GM15510 (cell line): ENCODE results near the gene OPRL1.

ENCODE experiments used
- POLR2A ChIP-seq: IDR thresholded peaks from 3 replicates; pipeline ENCODE4 v1.6.1; 2011; ENCODE audit warnings: borderline replicate concordance; ENCODE audit not compliant: insufficient read length; ENCODE audit errors: extremely low read depth

OPRL1 gene

GRCh38 chr20:64049878-64050260 is 30.0 kb upstream of the OPRL1 start:
- TF ChIP-seq POLR2A, result no peak

DNA sequence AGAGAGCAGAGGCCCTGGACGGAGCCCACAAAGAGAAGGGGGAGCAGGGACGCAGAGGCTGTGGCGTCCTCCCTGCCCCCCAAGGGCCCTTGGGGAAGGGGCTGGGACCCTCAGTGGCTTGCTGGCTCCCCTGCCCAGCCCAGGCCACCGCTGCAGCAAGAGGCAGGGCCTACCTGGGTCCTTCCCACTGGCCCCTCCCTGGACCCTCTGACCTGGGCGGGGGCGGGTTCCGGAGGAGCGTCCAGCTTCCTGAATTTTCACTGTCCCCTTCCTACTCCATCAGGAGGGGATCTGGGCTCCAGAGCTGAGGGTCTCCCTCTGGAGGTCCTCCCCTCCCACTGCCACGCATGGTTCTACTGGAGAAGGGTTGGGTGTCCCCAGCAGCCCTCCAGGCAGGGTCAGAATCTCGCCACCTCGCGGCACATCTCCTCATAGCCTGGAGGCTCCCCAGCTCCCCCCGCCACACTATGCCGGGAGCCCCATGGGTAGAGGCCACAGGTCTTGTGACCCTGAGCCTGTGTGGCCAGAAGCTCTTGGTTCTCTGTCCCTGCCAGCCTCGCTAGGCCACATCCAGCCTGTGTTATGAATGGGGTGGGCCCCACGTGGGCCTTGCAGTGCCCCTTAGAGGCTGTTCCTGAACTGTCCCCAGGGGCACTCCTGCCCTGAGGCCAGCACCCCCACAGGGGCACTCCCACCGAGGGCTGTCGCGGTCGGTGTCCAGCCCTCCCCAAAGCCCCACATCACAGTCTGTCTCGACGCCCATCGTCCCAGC is 29.4 kb upstream of the OPRL1 start:
- no peak for TF ChIP-seq POLR2A

- TF ChIP-seq POLR2A, result no peak
These were observed 28.8 kb upstream of the OPRL1 start for GRCh38 chr20:64051033-64051452.

DNA sequence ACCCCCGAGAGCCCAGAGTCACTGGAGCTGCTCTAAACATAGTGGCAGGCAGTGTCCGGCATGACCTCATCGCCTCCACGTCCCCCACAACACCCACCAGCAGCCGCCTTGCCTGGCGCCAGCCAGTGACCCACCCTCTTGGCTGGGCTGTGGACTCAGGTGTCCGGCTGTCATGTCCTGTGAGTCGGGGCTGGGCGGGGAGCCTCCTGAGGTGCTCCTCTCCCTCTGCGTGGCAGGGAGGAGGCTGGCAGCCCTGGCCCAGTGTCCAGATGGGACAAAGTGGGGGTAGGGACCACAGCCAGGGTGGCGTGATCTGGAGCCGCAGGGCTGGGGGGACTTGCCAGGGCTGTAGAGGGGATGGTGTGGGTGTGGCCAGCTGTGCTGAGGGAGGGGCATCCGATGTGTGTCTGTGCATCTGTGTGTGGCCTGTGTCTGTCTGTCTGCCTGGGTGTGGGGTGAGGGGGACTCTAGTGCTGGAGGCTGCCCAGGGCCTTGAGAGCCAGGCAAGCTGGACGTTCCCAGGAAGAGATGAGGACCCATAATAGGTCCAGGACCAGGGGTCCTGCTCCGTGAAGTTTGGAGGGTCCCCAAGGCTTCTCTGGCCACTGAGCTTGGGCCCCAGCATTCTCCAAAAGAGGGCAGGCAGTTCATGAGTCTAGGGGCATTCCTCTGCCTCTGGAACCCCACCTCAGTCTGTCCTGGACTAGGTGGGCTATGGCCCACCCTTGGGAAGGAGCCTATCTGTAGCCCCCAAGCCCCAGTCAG is 28.1 kb upstream of the OPRL1 start:
- TF ChIP-seq POLR2A, result no peak

GRCh38 chr20:64052326-64052722 is 27.6 kb upstream of the OPRL1 start:
- TF ChIP-seq POLR2A, result no peak

- no peak for TF ChIP-seq POLR2A
These were observed 26.7 kb upstream of the OPRL1 start for GRCh38 chr20:64052987-64053840.

- TF ChIP-seq POLR2A, result no peak
These were observed 25.8 kb upstream of the OPRL1 start for GRCh38 chr20:64053841-64054661.

GRCh38 chr20:64055396-64055892 is 24.4 kb upstream of the OPRL1 start:
- no peak for TF ChIP-seq POLR2A

GRCh38 chr20:64055893-64056638 is 23.8 kb upstream of the OPRL1 start:
- TF ChIP-seq POLR2A, result no peak

- no peak for TF ChIP-seq POLR2A
These were observed 23.3 kb upstream of the OPRL1 start for GRCh38 chr20:64056639-64056888.

DNA sequence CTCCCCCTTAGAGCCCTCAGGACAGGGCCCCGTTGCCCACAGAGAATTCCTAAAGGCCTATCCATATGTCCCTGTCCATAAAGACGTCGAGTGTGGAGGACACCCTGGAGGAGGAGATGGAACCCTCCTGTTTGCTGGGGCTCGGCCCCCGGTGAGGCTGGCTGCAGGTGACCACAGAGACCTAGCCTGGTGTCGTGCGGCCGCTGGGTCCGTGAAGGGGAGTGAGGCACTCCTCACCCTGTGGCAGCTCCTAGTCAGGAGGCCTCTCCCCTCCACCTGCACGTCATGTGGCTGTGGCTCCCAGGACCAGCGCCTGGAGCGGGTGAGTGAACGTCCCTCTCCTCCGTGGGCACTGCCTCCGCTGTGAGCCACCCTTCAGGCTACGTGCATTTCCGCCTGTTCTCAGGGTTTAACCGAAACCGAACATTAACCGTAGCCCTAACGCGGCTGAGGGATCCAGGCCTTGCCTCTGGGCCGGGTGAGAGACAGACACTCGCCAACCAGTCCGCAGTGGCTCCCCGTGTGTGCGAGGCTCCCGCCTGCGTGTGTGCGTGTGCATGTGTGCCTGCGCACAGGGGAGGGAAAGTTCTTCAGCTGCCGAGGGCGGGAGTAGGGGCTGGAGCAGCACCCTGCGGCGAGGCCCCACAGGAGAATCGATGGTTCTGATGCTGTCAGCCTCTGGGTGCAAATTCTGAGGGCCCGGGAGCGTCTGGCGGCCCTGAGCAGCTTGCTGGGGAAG is 22.8 kb upstream of the OPRL1 start:
- no peak for TF ChIP-seq POLR2A

GRCh38 chr20:64057628-64058498 is 22.0 kb upstream of the OPRL1 start:
- no peak for TF ChIP-seq POLR2A

DNA sequence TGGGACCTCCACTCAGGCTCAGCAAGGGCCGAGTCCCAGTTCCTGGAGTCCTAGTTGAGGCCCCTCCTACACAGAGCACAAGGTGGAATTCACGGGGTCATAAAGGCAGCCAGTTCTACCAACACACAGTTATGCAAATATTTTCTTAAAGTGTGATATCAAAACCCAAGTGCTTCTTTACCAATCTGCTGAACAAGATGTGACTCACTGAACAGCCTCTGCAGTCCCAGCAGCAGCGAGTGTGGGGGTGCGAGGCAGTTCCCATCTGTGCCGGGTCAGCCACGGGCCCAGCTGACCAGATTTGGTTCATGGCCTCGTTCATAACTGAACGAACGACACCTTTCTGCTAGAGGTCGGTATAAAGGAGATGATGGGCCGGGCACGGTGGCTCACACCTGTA is 21.3 kb upstream of the OPRL1 start:
- TF ChIP-seq POLR2A, result no peak

- TF ChIP-seq POLR2A, result no peak
These were observed 17.6 kb upstream of the OPRL1 start for GRCh38 chr20:64062276-64062595.
